ENCODE measurements around the gene FAM236A.
"Not testable (repeated sequence)": the region's sequence is repeated elsewhere in the genome, so short reads cannot be mapped to it uniquely, and the experiment has no call there.

The FAM236A gene

DNA sequence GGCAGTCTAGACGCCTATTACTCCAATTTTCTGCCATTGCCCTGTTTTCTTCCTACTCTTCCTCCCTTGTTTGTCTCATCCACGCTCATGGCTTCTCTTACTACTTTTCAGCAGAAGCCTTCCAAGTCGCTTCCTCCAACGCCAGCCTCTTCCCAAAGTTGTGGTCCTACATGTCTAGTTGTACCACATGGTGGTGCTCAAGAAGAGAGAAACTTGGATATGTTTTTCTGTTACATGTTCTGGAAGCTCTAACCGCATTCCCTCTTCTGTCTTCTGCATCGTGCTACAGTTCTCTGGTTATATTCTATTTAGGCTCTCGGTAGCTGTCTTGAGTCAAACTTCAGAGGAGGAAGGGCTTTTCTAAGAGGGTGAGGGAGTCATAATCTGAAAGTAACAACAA, 36.9 kb downstream of the FAM236A start:
- not testable (repeated sequence) for H3K27me3 ChIP-seq (ENCODE audit: low read depth, low read length); H3K9me3 ChIP-seq (ENCODE audit: control insufficient read depth in 1 of 2, low read length in 2 of 2); H3K4me1 ChIP-seq (ENCODE audit: control insufficient read depth in 1 of 2, insufficient read depth in 2 of 2, low read length in 2 of 2); H3K4me3 ChIP-seq (ENCODE audit: low read depth in 1 of 2, low read length in 2 of 2); H3K36me3 ChIP-seq (ENCODE audit: control insufficient read depth in 1 of 2, insufficient read depth in 2 of 2, low read length in 2 of 2); H3K27ac ChIP-seq (ENCODE audit: low read length)

DNA sequence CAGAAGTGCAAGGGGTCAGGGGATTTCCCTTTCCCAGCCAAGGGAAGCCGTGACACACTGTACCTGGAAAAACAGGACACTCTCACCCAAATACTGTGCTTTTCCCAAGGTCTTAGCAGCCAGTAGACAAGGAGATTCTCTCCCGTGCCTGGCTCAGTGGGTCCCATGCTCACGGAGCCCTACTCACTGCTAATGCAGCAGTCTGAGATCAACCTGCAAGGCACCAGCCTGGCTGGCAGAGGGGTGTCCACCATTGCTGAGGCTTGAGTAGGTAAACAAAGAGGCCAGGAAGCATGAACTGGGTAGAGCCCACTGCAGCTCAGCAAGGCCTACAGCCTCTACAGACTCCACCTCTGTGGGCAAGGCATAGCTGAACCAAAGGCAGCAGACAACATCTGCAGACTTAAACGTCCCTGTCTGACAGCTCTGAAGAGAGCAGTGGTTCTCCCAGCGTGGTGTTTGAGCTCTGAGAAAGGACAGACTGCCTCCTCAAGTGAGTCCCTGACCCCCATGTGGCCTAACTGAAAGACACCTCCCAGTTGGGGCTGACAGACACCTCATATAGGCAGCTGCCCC, 43.0 kb downstream of the FAM236A start:
- not testable (repeated sequence) for H3K27me3 ChIP-seq (ENCODE audit: low read depth, low read length); H3K9me3 ChIP-seq (ENCODE audit: control insufficient read depth in 1 of 2, low read length in 2 of 2); H3K36me3 ChIP-seq (ENCODE audit: control insufficient read depth in 1 of 2, insufficient read depth in 2 of 2, low read length in 2 of 2); H3K4me3 ChIP-seq (ENCODE audit: low read depth in 1 of 2, low read length in 2 of 2); H3K4me1 ChIP-seq (ENCODE audit: control insufficient read depth in 1 of 2, insufficient read depth in 2 of 2, low read length in 2 of 2); H3K27ac ChIP-seq (ENCODE audit: low read length)

Data from muscle layer of duodenum (tissue), 2 donors.